Stimulated activated CD8-positive, alpha-beta memory T cell treated with anti-CD3 and anti-CD28 coated beads, Interleukin-15, amount 100 ng/mL, for 24 hours (primary cell): Measurements from ENCODE around the gene PHRF1.

Experiments
- DNase-seq: peaks from one replicate; pipeline ENCODE4 v3.0.0-alpha.2; 2020; ENCODE audit warnings: low read depth

PHRF1 gene

DNA sequence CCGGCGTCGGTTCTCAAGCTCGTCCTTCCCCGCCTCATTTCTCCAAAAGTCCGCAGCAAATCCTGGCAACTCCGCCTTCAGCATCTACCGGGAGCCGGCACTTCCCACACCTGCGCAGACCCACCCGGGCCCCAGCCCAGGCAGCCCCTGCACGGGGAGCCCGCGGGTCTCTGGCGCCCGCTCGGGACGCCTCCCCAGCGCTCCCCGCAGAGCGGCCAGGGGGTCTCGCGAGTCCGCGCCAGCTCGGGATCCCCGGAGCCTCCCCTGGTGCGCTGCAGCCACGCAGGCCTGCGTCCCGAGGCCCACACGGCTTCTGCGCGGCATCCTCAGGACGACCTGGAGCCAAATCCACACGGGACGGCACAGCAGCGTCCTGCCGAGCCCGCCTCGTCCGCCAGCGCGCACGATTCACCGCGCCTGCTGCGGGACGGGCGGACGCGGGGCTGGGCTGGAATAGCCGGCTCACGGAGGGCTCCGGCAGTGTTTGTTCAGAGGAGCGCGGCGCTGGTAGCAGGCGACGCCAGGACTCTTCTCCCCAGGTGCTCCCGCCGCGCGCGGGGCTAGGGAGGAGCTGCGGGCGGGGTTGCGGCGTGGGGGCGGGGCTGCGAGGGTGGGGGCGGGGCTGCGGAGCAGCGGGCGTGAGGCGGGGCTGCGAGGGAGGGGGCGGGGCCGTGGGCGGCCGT lies 816 bp upstream of the PHRF1 start:
- DNase-seq: no peak

DNA sequence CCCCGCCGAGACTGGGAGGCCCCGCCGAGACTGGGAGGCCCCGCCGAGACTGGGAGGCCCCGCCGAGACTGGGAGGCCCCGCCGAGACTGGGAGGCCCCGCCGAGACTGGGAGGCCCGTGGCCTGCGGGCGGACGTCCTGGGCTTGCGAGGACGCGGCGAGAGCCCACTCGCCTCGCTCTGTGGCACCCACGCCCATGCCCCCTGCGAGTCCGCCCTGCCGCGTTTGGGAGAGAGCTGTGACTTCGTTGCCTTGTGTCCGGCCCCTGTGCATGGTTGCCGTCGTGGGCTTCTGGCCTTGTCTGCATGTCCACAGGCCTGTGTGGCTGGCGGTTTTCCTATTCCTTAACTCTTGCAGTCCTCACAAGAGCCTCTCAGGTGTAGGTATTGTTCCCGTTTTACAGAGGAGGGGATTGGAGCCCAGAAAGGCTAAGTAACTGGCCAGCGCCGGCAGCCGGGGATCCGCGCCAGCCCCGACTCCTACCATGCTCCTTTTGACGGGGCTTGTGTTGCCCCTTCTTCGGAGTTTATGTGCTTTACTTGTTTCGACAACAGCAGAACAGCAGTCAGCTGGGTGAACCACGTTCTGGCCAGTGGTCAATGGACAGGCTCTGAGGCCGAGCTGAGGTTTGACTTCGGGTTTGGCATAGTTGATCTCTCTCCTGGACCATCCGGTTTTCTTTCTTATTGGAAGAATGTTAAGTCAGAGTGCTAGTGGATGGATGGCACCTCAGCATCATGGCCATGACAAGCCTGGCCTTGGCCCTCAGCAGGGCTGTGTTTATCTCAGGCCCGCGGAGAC lies 741 bp downstream of the PHRF1 start:
- DNase-seq: no peak

DNA sequence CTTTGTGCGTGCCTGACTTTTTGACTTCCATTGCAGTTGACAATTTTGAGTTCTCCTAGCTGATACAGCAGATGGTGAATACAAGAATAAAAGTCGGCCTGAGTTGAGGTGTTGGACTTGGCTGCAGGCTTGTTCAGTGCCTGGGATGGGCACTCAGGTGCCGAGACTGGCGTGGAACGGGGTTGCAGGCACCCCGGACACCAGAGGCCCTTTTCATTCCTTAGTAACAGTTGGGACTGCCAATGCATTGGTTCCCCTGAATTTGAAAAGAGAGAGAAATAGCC lies 1.3 kb downstream of the PHRF1 start:
- DNase-seq: no peak

DNA sequence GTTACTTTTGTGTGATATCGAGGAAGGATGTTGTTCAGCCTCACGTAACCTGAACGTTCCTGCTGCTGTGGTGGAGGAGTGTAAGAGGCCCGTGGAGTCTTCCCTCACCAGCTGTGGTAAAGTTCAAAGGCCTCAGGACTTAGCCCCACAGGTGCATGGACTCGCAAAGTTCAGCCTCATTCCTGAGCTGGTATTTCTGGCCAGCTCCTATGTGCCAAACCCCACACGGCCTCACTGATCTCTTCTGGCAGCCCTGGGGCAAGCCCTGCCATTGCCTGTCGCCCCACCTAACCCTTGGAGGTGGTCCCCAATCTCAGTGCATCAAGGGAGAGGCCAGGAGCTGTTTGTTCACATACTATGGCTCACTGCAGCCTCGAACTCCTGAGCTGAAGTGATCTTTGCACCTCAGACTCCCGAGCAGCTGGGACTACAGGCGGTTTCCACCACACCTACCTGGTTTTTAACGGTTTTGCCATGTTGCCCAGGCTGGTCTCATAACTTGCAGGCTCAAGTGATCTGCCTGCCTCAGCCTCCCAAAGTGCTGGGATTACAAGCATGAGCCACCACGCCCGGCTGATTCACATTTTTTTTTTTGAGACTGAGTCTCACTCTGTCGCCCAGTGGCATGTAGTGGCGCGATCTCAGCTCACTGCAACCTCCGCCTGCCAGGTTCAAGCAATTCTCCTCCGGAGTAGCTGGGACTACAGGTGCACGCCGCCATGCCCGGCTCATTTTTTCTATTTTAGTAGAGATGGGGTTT lies 2.2 kb downstream of the PHRF1 start:
- DNase-seq: no peak

DNA sequence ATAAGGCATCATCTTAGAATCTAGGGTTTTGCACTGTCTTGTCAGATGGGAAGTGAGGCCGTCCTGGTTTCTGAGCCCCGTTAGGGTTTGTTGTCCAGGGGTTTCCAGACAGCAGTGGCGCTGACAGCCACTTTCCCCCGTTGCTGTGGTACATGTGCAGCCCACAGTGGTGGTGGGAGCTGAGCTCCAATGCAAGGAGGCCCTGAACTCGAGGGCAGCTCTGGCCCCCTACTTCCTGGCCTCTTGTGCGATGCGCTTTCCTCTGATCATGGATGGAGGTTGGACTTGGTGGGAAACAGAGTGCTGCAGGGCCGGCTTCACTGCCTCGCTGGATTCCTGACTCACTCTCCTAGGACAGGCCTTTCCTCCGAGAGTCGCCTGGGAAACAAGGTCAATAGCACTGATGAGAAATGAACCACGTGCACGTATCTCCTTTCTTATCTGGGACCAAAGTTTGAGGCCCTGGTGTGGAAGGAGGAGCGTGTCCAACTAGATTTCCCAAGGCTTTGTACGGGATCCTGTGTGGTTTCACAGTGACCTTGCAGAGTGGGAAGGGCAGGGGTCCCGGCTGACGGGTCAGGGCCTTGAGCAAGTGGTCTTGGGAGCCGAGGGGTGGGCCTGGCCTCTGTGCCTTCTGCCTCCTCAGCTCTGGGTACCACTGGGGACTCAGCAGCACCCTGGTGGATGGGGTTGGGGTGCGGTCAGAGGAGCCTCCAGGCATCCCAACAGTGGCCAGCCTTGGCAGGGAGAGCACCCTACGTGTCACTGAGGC lies 3.7 kb downstream of the PHRF1 start:
- DNase-seq: no peak

DNA sequence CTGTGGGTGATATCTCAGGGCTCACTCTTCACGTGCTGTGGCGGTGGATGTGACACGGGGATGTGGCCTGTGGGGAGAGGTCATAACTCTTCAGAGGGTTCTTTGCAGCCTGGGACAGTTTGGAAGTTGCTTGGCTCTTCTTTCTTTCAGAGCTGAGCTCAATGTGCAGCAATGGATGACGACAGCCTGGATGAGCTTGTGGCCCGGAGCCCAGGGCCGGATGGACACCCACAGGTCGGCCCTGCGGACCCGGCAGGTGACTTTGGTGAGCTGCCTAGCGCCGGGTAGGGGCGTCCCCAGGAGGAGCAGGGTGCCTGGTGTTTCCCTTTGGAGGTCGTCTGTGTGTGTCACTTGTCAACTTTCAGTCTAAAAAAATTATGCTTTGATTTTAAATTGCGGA lies 5.1 kb downstream of the PHRF1 start:
- DNase-seq: no peak

DNA sequence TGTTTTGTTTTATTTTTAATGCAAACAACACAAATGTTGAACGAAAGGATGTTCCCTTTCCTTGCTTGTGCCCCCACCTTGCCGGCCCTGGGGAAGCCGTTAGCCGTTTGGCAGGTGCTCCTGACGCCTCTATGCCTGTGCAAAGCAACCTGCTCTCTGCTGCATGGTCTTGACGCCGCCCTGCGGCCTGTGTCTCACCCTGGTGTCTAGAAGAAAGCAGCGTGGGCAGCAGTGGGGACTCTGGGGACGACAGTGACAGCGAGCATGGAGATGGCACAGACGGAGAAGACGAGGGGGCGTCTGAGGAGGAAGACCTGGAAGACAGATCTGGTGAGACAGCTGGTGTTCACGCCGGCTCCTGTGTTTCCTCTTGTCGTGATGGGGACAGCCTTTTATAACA lies 5.5 kb downstream of the PHRF1 start:
- no peak for DNase-seq

DNA sequence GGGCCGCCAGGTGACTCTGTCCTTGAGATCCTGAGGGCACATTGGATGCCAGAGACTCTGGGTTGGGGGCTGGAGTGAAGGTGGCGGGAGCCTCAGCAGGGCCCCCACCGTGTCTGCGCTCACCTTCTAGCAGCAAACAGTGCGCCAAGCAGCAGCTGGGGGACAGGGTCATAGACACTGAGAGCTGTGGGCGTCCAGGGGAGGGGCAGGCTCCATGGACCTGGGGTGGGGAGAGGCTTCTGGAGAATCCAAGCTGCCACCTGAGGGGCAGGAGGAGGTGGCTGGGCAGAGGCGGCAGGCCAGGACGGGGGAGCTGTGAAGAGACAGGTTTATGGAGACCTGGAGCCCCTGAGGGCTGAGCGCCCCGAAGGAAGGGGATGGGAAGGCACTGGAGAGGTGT lies 8.0 kb downstream of the PHRF1 start:
- no peak for DNase-seq

DNA sequence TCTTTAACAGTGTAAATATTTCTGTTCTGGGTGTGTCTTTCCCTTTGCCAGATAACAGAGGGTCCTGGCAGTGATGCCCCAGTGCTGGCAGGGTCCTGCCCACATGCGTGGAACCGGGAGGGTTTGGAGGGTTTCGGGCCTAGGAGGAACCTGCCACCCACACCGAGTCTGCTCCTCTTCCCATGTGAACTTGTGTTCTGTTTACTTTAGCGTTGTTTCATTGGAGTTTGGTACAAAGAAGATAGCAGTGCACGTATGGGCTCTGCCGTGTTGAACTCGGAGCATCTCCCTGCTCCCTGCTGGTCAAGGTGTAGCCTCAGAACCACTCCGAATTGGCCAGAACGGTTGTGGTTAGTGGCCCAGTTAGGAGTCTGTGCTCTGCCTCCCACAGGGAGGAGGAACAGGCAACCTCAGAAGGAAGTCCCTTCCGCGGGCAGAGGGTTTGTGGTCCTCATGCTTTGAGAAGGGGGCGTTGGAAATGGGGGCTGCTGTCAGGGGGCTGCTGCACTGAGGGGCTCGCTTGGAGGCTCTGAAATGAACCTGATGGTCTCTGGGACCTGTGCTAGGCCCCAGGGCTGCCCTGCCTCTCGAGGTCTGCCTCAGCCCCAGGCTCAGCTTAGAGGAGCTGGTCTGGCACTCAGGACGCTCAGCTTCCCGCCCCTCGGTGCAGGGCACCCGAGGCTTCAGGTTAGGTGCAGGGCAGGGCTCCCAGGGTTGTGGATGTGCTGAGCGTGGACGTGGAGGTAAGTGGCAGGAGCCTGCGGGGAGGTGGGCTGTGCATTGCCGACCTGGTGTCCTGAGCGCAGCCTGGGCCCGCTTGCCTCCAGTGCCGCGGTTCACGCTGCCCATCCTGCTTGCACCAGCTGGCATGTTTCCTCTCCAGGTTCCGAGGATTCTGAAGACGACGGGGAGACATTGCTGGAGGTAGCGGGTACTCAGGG lies 10.4 kb downstream of the PHRF1 start:
- no peak for DNase-seq

DNA sequence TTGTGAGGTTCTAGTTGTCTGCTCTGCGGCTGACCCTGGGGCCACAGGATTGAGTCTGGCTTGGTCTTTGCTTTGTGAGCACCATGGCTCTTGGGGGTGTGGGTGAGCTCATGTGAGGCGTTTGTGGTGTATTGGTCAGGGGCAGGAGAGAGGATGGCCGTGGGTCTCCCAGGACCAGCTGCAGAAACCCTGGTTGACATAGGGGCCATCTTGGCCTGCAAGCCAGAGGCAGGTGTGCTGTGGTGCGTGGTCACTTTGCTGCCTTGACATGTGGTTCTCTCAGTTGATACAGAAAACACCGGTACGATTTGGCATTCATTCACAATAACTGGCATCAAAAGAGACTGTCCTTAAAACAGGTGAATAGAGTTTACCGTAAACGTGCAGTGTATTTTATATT lies 11.3 kb downstream of the PHRF1 start:
- no peak for DNase-seq

DNA sequence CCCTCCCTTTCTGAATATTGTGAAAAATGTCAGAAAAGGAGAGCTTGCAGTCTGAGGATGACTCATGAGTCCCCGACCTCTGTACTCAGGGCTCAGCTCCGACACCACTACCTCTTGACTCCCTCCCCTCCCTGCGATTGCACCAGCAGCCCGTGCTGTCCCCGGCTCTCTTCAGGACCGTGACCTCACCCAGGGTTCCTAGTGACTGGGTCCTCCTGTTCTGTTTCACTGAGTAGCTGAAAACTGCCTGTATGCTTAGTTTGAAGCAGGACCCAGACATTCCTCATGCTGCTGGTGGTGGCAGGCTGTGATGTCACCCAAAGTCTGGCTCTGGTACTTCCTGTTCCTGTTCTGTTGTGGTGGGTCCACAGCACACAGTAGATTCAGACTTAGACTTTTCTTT lies 11.7 kb downstream of the PHRF1 start:
- DNase-seq: no peak

DNA sequence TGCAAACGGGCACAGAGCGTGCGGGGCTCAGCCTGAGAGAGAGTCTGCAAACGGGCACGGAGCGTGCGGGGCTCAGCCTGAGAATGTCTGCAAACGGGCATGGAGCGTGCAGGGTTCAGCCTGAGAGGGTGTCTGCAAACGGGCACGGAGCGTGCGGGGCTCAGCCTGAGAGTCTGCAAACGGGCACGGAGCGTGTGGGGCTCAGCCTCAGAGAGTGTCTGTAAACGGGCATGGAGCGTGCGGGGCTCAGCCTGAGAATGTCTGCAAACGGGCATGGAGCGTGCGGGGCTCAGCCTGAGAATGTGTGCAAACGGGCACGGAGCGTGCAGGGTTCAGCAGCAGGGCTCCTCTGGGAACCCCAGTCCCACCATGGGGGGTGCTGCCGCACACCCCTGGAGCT lies 13.5 kb downstream of the PHRF1 start:
- DNase-seq: no peak

DNA sequence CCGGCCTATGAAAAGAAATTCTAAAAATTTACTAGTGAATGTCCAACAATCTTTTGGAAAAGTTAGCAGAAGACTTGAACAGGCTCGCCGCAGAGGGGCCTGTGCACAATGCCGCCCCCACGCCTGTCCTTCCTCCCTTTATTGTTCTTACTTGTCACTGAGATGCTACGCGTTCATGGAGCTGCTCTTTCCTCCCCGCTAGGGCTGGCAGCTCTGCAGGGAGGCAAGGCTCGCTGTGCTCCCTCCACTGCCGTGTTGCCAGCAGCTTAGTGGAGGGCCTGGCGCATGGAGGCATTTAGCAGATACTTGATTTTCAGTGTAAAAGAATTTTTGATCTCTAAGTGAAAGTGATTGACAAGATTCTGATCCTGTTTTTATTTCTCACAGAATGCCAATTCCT lies 14.7 kb downstream of the PHRF1 start:
- DNase-seq: no peak

DNA sequence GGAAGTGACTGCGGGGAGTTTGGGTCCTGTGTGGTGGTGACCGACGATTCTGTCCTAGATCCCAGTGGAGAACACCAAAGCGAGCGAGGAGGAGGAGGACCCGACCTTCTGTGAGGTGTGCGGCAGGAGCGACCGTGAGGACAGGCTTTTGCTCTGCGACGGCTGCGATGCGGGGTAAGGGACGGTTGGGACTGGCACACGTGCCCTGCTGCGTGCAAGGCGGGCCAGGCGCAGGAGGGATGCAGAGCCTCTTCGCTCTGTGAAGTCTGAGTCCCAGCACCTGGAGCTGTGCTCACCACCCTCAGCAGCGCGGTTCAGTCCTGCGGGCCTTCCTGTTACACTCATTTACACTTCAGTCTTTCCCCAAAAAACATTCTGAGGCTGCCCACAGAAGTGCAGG lies 16.2 kb downstream of the PHRF1 start:
- no peak for DNase-seq

DNA sequence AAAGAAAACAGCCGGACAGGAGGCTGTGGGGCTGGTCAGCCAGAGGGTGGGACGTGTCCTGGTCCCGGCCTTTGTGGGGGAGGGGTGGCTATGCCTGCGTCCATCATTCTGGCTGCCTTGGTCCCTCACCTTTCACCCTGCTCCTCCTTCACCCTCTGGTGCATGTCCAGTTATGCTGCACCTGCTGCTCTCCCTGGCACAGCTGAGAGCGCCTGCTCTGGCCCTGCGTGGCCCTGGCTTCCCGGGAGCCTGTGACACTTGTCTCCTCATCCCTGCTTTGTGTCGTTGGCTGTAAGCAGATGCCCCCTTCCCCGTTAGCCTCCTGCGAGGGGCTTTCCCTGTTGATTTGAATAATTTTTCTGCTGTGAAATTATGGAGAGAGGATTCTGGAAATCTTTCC lies 16.6 kb downstream of the PHRF1 start:
- DNase-seq: no peak

DNA sequence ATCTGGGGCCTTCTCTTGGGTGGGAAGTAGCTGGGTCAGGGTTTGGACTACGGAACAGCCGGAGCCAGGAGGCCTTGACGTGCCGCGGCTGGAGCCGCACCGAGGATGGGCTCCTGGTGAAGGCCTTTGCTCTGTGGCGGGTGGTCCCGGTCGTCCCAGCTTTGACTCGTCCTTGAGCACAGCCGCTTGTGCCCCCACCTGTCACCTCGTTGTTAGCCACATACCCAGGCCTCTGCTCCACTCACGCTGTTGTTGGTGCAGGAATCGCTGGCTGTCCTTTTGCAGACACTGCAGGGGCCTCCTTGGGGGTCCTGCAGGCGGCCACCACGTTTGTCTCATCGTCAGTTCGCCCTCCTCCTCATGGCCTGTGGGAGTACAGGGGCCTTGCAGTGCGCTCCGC lies 17.1 kb downstream of the PHRF1 start:
- no peak for DNase-seq

DNA sequence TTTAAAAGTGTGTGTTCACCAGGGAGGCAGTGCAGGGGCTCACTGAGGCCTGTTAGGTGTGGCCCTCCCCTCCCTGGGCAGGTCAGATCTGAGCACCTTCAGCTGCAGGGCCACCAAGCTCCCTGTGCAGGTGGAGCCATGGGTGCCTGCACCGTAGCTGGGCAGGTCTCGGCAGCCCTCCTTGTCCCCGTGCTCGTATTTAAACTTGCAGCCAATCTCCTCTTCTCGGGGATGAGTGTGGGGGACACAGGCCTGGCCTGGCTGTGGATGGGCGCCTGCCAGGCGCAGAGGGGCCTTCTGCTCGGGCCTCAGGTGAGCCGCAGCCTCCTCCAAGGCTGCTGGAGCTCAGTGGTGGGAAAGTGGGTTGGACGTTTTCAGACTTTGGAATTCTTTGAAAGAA lies 19.1 kb downstream of the PHRF1 start:
- no peak for DNase-seq

DNA sequence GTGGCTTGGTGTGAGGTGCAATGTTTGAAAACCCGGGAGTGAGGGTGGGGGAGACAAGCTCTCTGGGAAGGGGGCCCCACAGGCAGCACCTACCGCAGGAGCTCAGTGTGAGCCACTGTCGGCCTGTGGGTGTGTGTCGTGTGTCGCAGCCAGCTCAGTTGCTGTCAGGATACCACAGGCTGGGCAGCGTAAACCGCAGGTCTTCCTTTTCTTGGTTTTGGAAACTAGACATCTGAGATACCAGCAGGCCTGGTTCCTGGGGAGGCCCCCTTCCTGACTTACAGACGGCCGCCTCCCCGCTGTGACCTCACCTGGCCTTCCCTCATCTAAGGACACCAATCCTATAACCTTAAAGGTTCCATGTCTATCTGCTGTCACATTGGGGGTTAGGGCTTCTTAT lies 20.1 kb downstream of the PHRF1 start:
- no peak for DNase-seq

DNA sequence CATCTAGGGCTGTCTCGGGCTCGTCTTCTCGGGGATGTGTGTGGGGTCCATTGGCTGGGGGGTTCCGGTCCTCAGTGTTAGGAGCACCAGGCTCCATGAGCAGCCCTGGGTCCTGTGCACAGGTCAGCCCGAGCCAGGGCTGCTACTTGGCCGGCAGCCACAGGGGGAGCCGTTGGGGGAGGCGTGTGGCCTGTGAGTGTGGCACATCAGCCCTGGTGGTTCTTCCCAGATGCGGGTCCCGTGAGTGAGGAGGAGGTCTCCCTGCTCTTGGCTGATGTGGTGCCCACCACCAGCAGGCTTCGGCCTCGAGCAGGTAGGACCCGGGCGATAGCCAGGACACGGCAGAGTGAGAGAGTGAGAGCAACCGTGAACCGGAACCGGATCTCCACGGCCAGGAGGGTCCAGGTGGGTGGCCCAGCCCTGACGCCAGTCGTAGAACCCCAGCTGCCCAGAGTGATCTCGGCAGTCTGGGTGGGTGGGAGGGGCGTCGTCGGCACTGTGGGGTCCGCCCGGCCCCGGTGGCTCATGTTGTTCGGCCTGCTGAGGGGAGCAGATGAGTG lies 21.0 kb downstream of the PHRF1 start:
- no peak for DNase-seq

DNA sequence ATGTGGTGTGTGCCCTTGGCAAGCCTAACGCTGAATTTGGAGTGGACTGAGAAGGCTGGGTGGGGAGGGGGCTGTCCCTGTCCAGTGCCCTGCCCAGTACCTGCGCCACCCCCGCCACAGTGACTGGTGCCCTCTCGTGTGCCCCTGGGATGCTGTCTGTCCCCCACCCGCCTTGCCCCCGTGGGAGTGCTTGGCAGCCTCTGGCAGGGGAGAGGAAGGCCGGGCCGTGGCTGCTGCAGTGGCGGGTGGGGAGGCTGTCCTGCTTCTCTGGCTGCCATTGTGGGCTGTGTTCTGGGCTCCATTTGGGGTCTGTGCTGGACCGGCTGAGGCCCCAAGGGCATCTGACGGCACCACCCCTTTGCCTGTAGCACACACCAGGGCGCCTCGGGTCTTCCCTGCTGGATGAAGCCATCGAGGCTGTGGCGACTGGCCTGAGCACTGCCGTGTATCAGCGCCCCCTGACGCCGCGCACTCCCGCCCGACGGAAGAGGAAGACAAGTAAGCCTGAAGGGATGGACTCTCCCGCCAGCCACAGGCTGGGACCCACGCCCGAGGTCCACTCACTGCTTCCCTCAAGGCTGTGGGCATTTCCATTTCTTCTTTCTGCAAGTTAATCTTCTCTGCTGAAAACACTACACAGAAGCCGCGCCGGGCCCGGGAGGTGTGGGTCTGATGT lies 21.9 kb downstream of the PHRF1 start:
- no peak for DNase-seq
